K562 (cell line): Measurements from ENCODE around the gene BATF. TPM values are rescaled to one million over a fixed set of nuclear protein-coding genes. Genes with fewer than 3 reads are reported as not detected.
A peak's percentile ranks its signal among the peaks of the same experiment; 100 is the strongest.

Experiments used
- ATAC-seq: fragments of 200-7000 bp; cut with Tn5 transposase; 3 replicates; pipeline ENCODE4 v1.9.1; 2020; ENCODE audit warnings: moderate library complexity
- BruUV-seq: library from RNA; stranded (reverse); fragments of 400-500 nt; replicated peaks from 2 replicates; lab custom pipeline; 2021; lab: Mats Ljungman, UMichigan
- CTCF ChIA-PET: fragments of 300-600 bp; formaldehyde crosslinking; extraction: SDS; loops from one replicate; lab custom pipeline; 2021; ENCODE audit warnings: low intra/inter-chr PET ratio; lab: Yijun Ruan, JAX
- POLR2A ChIA-PET: fragments of 300-600, 350-650 bp; sonication (Branson Sonifier 250); formaldehyde crosslinking; extraction: SDS; loops from one replicate; lab custom pipeline; 2021; ENCODE audit warnings: antibody characterized with exemption, inconsistent platforms; lab: Yijun Ruan, JAX
- DNase-seq, 4 experiments: peaks; one replicate each; pipeline versions ENCODE4 v3.0.0 to v3.0.0-alpha.2; 2011 to 2018; ENCODE audit warnings: low spot score in 3 of 4, mixed read lengths in 3 of 4; ENCODE audit errors: extremely low read depth in 1 of 4
- FAIRE-seq: peaks from 2 replicates; lab custom pipeline; 2011; peaks lifted over from hg19 to GRCh38; lab: Jason Lieb, UNC
- H2AFZ ChIP-seq: 2 replicates; pipeline ENCODE4 v1.6.0; 2011; ENCODE audit warnings: low read depth, low read length, control low read depth, inconsistent platforms
- H3K27ac ChIP-seq: fragments of 200-600 bp; 3 replicates; pipeline ENCODE4 v1.8.0; 2011; ENCODE audit warnings: low read depth, mild to moderate bottlenecking, control low read depth, inconsistent platforms, low read length, moderate library complexity, mixed read lengths; ENCODE audit errors: extremely low read depth
- H3K27me3 ChIP-seq, 2 experiments: fragments of 300-600 bp in 1 of 2; 2 replicates in 1 of 2; 3 replicates in 1 of 2; pipeline versions ENCODE4 v1.6.0 to v1.8.0; 2011; ENCODE audit warnings: inconsistent platforms in 2 of 2, low read length in 2 of 2, mild to moderate bottlenecking in 1 of 2, mixed read lengths in 1 of 2, moderate library complexity in 1 of 2; ENCODE audit not compliant: control insufficient read depth in 2 of 2, insufficient read depth in 2 of 2
- H3K36me3 ChIP-seq: fragments of 300-600 bp; 3 replicates; pipeline ENCODE4 v1.8.0; 2011; ENCODE audit warnings: mild to moderate bottlenecking, low read length, inconsistent platforms; ENCODE audit not compliant: control insufficient read depth, insufficient read depth
- H3K4me1 ChIP-seq, 2 experiments: fragments of 200-600 bp in 1 of 2; replicated peaks in 1 of 2; 2 replicates in 1 of 2; 3 replicates in 1 of 2; pipeline versions ENCODE4 v1.5.1 to v1.8.0; 2011; ENCODE audit warnings: inconsistent platforms in 2 of 2, low read length in 2 of 2, mild to moderate bottlenecking in 1 of 2, mixed read lengths in 1 of 2, moderate library complexity in 1 of 2; ENCODE audit not compliant: control insufficient read depth in 2 of 2, insufficient read depth in 2 of 2
- H3K4me2 ChIP-seq: 2 replicates; pipeline ENCODE4 v1.6.1; 2011; ENCODE audit warnings: low read length, control low read depth, inconsistent platforms, mixed read lengths; ENCODE audit not compliant: insufficient read depth
- H3K4me3 ChIP-seq: fragments of 200-600 bp; sonication (generic), shearing (Covaris generic); 2 replicates; pipeline ENCODE4 v1.5.1; 2016; ENCODE audit warnings: control low read depth, inconsistent platforms
- H3K79me2 ChIP-seq: fragments of 200-600 bp; 3 replicates; pipeline ENCODE4 v1.8.0; 2011; ENCODE audit warnings: low read length, inconsistent platforms; ENCODE audit not compliant: control insufficient read depth, insufficient read depth
- H3K9ac ChIP-seq, 2 experiments: 2 replicates each; pipeline versions ENCODE4 v1.6.0 to v1.6.1; 2011; ENCODE audit warnings: low read depth in 2 of 2, low read length in 2 of 2, control low read depth in 1 of 2, inconsistent platforms in 1 of 2, mild to moderate bottlenecking in 1 of 2, mixed read lengths in 1 of 2; ENCODE audit not compliant: insufficient read depth in 1 of 2
- H3K9me1 ChIP-seq: one replicate; pipeline ENCODE4 v1.6.0; 2011; ENCODE audit warnings: inconsistent platforms, mild to moderate bottlenecking, low read length, moderate library complexity; ENCODE audit not compliant: control insufficient read depth, insufficient read depth
- H3K9me3 ChIP-seq: replicated peaks from 2 replicates; pipeline ENCODE4 v1.5.1; 2011; ENCODE audit warnings: low read depth, low read length, inconsistent platforms; ENCODE audit not compliant: control insufficient read depth, insufficient read depth
- H4K20me1 ChIP-seq: replicated peaks from 2 replicates; pipeline ENCODE4 v1.6.1; 2011; ENCODE audit warnings: low read length, inconsistent platforms, mixed read lengths; ENCODE audit not compliant: control insufficient read depth, insufficient read depth
- ATF1 ChIP-seq, 2 experiments: fragments of 450-650 bp in 1 of 2; IDR thresholded peaks; 2 replicates each; pipeline ENCODE4 v1.6.1; 2016; ENCODE audit warnings: missing compliant biosample characterization in 1 of 2, missing genetic modification characterization in 1 of 2
- BRD4 ChIP-seq: fragments of 200-600 bp; sonication (generic); IDR thresholded peaks from 2 replicates; pipeline ENCODE4 v1.6.1; 2017; ENCODE audit warnings: inconsistent platforms
- BRD9 ChIP-seq: fragments of 450-650 bp; IDR thresholded peaks from 2 replicates; pipeline ENCODE4 v1.6.1; 2018; ENCODE audit warnings: low read depth; ENCODE audit not compliant: partially characterized antibody
- CBFA2T3 ChIP-seq: fragments of 450-650 bp; IDR thresholded peaks from 2 replicates; pipeline ENCODE4 v1.6.1; 2017
- GATA2 ChIP-seq: sonication (generic); formaldehyde crosslinking; IDR thresholded peaks from 2 replicates; pipeline ENCODE4 v1.4.0; 2020; ENCODE audit warnings: mild to moderate bottlenecking, missing genetic modification reagents
- HMG20B ChIP-seq: fragments of 250-450 bp; sonication (Bioruptor Pico); IDR thresholded peaks from 2 replicates; pipeline ENCODE4 v1.5.0; 2021; ENCODE audit warnings: mild to moderate bottlenecking
- MCM7 ChIP-seq, 2 experiments: fragments of 450-650 bp; IDR thresholded peaks; 2 replicates each; pipeline ENCODE4 v1.6.1; 2016 to 2018
- NR0B1 ChIP-seq: fragments of 450-650 bp; IDR thresholded peaks from one replicate; pipeline ENCODE4 v1.6.1; 2018; ENCODE audit warnings: mild to moderate bottlenecking, moderate library complexity; ENCODE audit not compliant: partially characterized antibody
- PYGO2 ChIP-seq: fragments of 450-650 bp; IDR thresholded peaks from 2 replicates; pipeline ENCODE4 v1.6.1; 2016; ENCODE audit warnings: mild to moderate bottlenecking, missing genetic modification characterization, moderate library complexity, missing compliant biosample characterization
- RFX1 ChIP-seq: fragments of 450-650 bp; IDR thresholded peaks from 2 replicates; pipeline ENCODE4 v1.6.1; 2016; ENCODE audit warnings: mild to moderate bottlenecking, moderate library complexity
- TCF3 ChIP-seq: sonication (generic); formaldehyde crosslinking; IDR thresholded peaks from 2 replicates; pipeline ENCODE4 v1.4.0; 2020; ENCODE audit warnings: mild to moderate bottlenecking, missing genetic modification reagents
- ZBTB12 ChIP-seq: fragments of 250-450 bp; sonication (Bioruptor Pico); IDR thresholded peaks from 2 replicates; pipeline ENCODE4 v1.4.0; 2020
- ZBTB17 ChIP-seq: fragments of 450-650 bp; formaldehyde crosslinking; IDR thresholded peaks from 2 replicates; pipeline ENCODE4 v1.4.0; 2020; ENCODE audit warnings: mild to moderate bottlenecking
- ZBTB2 ChIP-seq: fragments of 450-650 bp; IDR thresholded peaks from 2 replicates; pipeline ENCODE4 v1.6.1; 2016; ENCODE audit warnings: antibody characterized with exemption
- ZFX ChIP-seq: sonication (generic); formaldehyde crosslinking; IDR thresholded peaks from 2 replicates; pipeline ENCODE4 v1.8.0; 2022; ENCODE audit warnings: mild to moderate bottlenecking, missing genetic modification reagents, moderate library complexity
- WGBS: fragments of 100-300 bp; shearing (Covaris generic); methylation state at CpG from one replicate; pipeline ENCODE4 v1.1.6; 2016; ENCODE audit warnings: low coverage, mixed read lengths; ENCODE audit not compliant: insufficient coverage; ENCODE audit errors: missing lambda C conversion rate; 5-methylcytosine and 5-hydroxymethylcytosine counted together
- in situ Hi-C: fragments of 300-500 bp; cut with MboI; formaldehyde crosslinking; loops from 4 replicates; pipeline ENCODE4 v1.15.0; 2018; ENCODE audit warnings: inconsistent platforms, mixed read lengths
- intact Hi-C: fragments of 100-400 bp; cut with micrococcal nuclease; formaldehyde crosslinking; loops from 2 replicates; pipeline ENCODE4 v1.14.2; 2022
- polyA plus RNA-seq, 8 experiments: library from polyadenylated mRNA; depleted of rRNA in 4 of 8; stranded (reverse) in 5 of 8; unstranded in 3 of 8; fragments of >200 nt; fragmentation: Nextera tagmentation in 2 of 8; fragmentation: Illumina TruSeq in 1 of 8; extraction: Ambion mirVana in 2 of 8; extraction: Trizol in 1 of 8; gene quantifications; 2 replicates each; pipeline versions ENCODE4 v1.2.1 to v1.2.3, GENCODE V29; 2011 to 2014; ENCODE audit warnings: inconsistent platforms in 1 of 8, missing spikeins in 1 of 8
- total RNA-seq, 7 experiments: library from RNA; depleted of rRNA in 6 of 7; stranded (reverse); fragments of >200 nt in 6 of 7; fragmentation: Illumina TruSeq in 2 of 7; extraction: Trizol in 2 of 7; gene quantifications; 2 replicates each; pipeline versions ENCODE4 v1.2.1 to v1.2.3, GENCODE V29; 2011 to 2021; ENCODE audit warnings: low replicate concordance in 1 of 7

Gene BATF
- total and polyA plus RNA-seq, 9 of the 15 experiments (the other 6 are each of a cell fraction or from before 2014, with no cell fraction given), result 0.13 to 2.1 (median 0.55) TPM; not detected in 2

- TF ChIP-seq ZFX (CRISPR knock-in tag), result no peak
Measured at GRCh38 chr14:75519394-75519793, 2.9 kb upstream of the BATF start (continued).

GRCh38 chr14:75519826-75520728 is 2.2 kb upstream of the BATF start:
- no peak for TF ChIP-seq PYGO2 (tag)
- no peak for TF ChIP-seq MCM7 (IDR thresholded peaks at IDR 0.05)
- TF ChIP-seq ATF1 (CRISPR knock-in tag; IDR thresholded peaks at IDR 0.05), result no peak
- TF ChIP-seq ATF1 (tag; IDR thresholded peaks at IDR 0.05), result no peak
- TF ChIP-seq ZBTB17 (CRISPR knock-in tag), result no peak
- TF ChIP-seq GATA2, result no peak
- no peak for TF ChIP-seq BRD9
- no peak for TF ChIP-seq HMG20B (CRISPR knock-in tag)
- TF ChIP-seq BRD4, result no peak
- no peak for TF ChIP-seq ZBTB2
- no peak for TF ChIP-seq RFX1
- no peak for TF ChIP-seq TCF3
- TF ChIP-seq NR0B1, result no peak
- no peak for TF ChIP-seq CBFA2T3
- TF ChIP-seq ZBTB12 (CRISPR knock-in tag), result no peak
- no TSS peak for BruUV-seq
- intact Hi-C loops (loop anchor here (2.0 kb wide), 1 partner anchor 41 kb away; no protein-coding TSS in a partner anchor), in situ Hi-C loops (no loop called here)
- ATAC-seq, result no peak
- peak overlapping the region; percentile 25; the same call in 1 of the 2 replicates for H2AFZ ChIP-seq
- H3K4me3 ChIP-seq, result no peak overlapping the region
- ChIA-PET POLR2A (no interaction called here), CTCF (no interaction called here)
- WGBS, result 11% methylated on average over 10 of the region's 11 CpGs
- H3K4me2 ChIP-seq, result no peak overlapping the region
- peaks cover 0 to 8% of the 10 kb centered on the region in 2 experiments; a peak in 3 of 5 replicates for H3K4me1 ChIP-seq
- H3K9ac ChIP-seq, result no peak overlapping the region
- H4K20me1 ChIP-seq, result no peaks in the 10 kb centered on the region
- H3K36me3 ChIP-seq, result no peaks in the 10 kb centered on the region
- DNase-seq, result no peak
- peaks cover 0 to 26% of the 10 kb centered on the region in 2 experiments; a peak in 2 of 5 replicates for H3K27me3 ChIP-seq
- H3K9me3 ChIP-seq, result peaks cover 2% of the 10 kb centered on the region; the same call in 1 of the 2 replicates
- no peak overlapping the region for H3K27ac ChIP-seq
- FAIRE-seq, result no peak
- H3K79me2 ChIP-seq, result no peaks in the 10 kb centered on the region
- H3K9me1 ChIP-seq, result no peaks in the 10 kb centered on the region
